HEK293 (cell line): Measurements from ENCODE around the gene ZNF576.

Experiments used
- EGR2 ChIP-seq: fragments of 450-650 bp; formaldehyde crosslinking; IDR thresholded peaks from 2 replicates; pipeline ENCODE4 v1.5.1; 2016; ENCODE audit warnings: low read depth, missing biosample characterization, missing genetic modification characterization
- FEZF1 ChIP-seq: fragments of 450-650 bp; formaldehyde crosslinking; IDR thresholded peaks from 2 replicates; pipeline ENCODE4 v1.5.1; 2016; ENCODE audit warnings: missing biosample characterization, missing genetic modification characterization
- GFI1B ChIP-seq: fragments of 450-650 bp; formaldehyde crosslinking; IDR thresholded peaks from 2 replicates; pipeline ENCODE4 v1.5.1; 2016; ENCODE audit warnings: missing biosample characterization, missing genetic modification characterization
- IKZF3 ChIP-seq: fragments of 450-650 bp; IDR thresholded peaks from 2 replicates; pipeline ENCODE4 v1.5.0; 2018; ENCODE audit warnings: missing biosample characterization, mild to moderate bottlenecking, missing genetic modification characterization, moderate library complexity
- KLF10 ChIP-seq: fragments of 450-650 bp; IDR thresholded peaks from 2 replicates; pipeline ENCODE4 v1.5.1; 2018; ENCODE audit warnings: missing biosample characterization, mild to moderate bottlenecking, missing genetic modification characterization
- KLF7 ChIP-seq: fragments of 450-650 bp; formaldehyde crosslinking; IDR thresholded peaks from 2 replicates; pipeline ENCODE4 v1.5.1; 2016; ENCODE audit warnings: missing biosample characterization, missing genetic modification characterization, borderline replicate concordance
- SCRT1 ChIP-seq: fragments of 450-650 bp; formaldehyde crosslinking; IDR thresholded peaks from 2 replicates; pipeline ENCODE4 v1.5.1; 2016; ENCODE audit warnings: missing biosample characterization, missing genetic modification characterization, borderline replicate concordance
- ZFP69B ChIP-seq: fragments of 450-650 bp; formaldehyde crosslinking; IDR thresholded peaks from 2 replicates; pipeline ENCODE4 v1.5.1; 2016; ENCODE audit warnings: missing biosample characterization, missing genetic modification characterization
- ZNF146 ChIP-seq: fragments of 450-650 bp; formaldehyde crosslinking; IDR thresholded peaks from 2 replicates; pipeline ENCODE4 v1.5.1; 2016; ENCODE audit warnings: missing biosample characterization, missing genetic modification characterization
- ZNF2 ChIP-seq: fragments of 450-650 bp; formaldehyde crosslinking; IDR thresholded peaks from 2 replicates; pipeline ENCODE4 v1.5.1; 2016; ENCODE audit warnings: missing biosample characterization, missing genetic modification characterization
- ZNF211 ChIP-seq: fragments of 450-650 bp; formaldehyde crosslinking; IDR thresholded peaks from 2 replicates; pipeline ENCODE4 v1.5.1; 2016; ENCODE audit warnings: low read depth, missing biosample characterization, missing genetic modification characterization
- ZNF394 ChIP-seq: fragments of 450-650 bp; formaldehyde crosslinking; IDR thresholded peaks from 2 replicates; pipeline ENCODE4 v1.5.1; 2016; ENCODE audit warnings: missing biosample characterization, missing genetic modification characterization, mild to moderate bottlenecking, moderate library complexity, borderline replicate concordance
- ZNF561 ChIP-seq: fragments of 450-650 bp; IDR thresholded peaks from 2 replicates; pipeline ENCODE4 v1.5.1; 2018; ENCODE audit warnings: missing biosample characterization, missing genetic modification characterization, borderline replicate concordance
- ZNF610 ChIP-seq: fragments of 450-650 bp; formaldehyde crosslinking; IDR thresholded peaks from 2 replicates; pipeline ENCODE4 v1.5.1; 2016; ENCODE audit warnings: missing biosample characterization, missing genetic modification characterization, borderline replicate concordance
- ZNF621 ChIP-seq: fragments of 450-650 bp; formaldehyde crosslinking; IDR thresholded peaks from 2 replicates; pipeline ENCODE4 v1.5.1; 2017; ENCODE audit warnings: missing biosample characterization, missing genetic modification characterization
- ZNF670 ChIP-seq: fragments of 450-650 bp; formaldehyde crosslinking; IDR thresholded peaks from 2 replicates; pipeline ENCODE4 v1.5.1; 2016; ENCODE audit warnings: missing biosample characterization, missing genetic modification characterization, low read depth
- ZSCAN23 ChIP-seq: fragments of 450-650 bp; formaldehyde crosslinking; IDR thresholded peaks from 2 replicates; pipeline ENCODE4 v1.5.1; 2016; ENCODE audit warnings: missing biosample characterization, missing genetic modification characterization
- TF ChIP-seq, protein P1 (sequence below): fragments of 450-650 bp; formaldehyde crosslinking; IDR thresholded peaks from 2 replicates; pipeline ENCODE4 v1.5.1; 2016; ENCODE audit warnings: missing biosample characterization, missing genetic modification characterization
- TF ChIP-seq, protein P2 (sequence below): fragments of 450-650 bp; formaldehyde crosslinking; IDR thresholded peaks from 2 replicates; pipeline ENCODE4 v1.5.1; 2016; ENCODE audit warnings: missing biosample characterization, missing genetic modification characterization
- TF ChIP-seq, protein P3 (sequence below): fragments of 450-650 bp; formaldehyde crosslinking; conservative IDR thresholded peaks from 2 replicates; pipeline ENCODE4 v1.5.1; 2016; ENCODE audit warnings: low read depth, missing biosample characterization, missing genetic modification characterization
- TF ChIP-seq, protein P4 (sequence below): fragments of 450-650 bp; IDR thresholded peaks from 2 replicates; pipeline ENCODE4 v1.5.1; 2018; ENCODE audit warnings: missing biosample characterization, mild to moderate bottlenecking, missing genetic modification characterization
- TF ChIP-seq, protein P5 (sequence below): fragments of 450-650 bp; formaldehyde crosslinking; IDR thresholded peaks from 2 replicates; pipeline ENCODE4 v1.5.1; 2016; ENCODE audit warnings: missing biosample characterization, missing genetic modification characterization
- TF ChIP-seq, protein P6 (sequence below): fragments of 450-650 bp; formaldehyde crosslinking; IDR thresholded peaks from 2 replicates; pipeline ENCODE4 v1.5.1; 2016; ENCODE audit warnings: missing biosample characterization, missing genetic modification characterization

ZNF576 gene

DNA sequence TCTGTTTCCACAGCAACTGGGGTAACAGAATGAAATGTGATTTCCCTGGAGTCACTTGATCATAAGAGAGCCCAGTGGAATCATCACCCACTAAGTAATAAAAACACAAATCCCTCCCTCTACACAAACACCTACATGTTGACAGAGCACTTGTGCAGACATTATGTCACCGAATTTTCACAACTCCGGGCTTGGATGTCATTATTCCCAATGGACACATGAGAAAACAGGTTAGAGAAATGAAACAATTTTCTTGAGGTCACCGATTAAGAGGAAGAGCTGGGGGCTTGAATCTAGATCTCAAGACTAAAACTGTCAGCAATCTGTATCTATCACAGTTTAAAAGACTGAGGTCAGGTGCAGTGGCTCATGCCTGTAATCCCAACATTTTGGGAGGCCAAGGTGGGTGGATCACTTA is 24.2 kb upstream of the ZNF576 start (continued):
- TF ChIP-seq ZNF610, result no peak
- TF ChIP-seq EGR2 (tag by site-specific recombination), result peak; percentile 95
- TF ChIP-seq ZFP69B (tag by site-specific recombination), result peak; percentile 66; the same call in 1 of the 2 replicates
- peak; percentile 48 for TF ChIP-seq FEZF1
- 0 out of 2 replicates have a peak, but pooled peaks have one; percentile 12 for TF ChIP-seq KLF7 (tag by site-specific recombination)
- peak; percentile 82 for TF ChIP-seq ZSCAN23 (tag by site-specific recombination)
- TF ChIP-seq IKZF3 (tag by site-specific recombination), result peak; percentile 88; the same call in 1 of the 2 replicates
- TF ChIP-seq ZNF561 (tag by site-specific recombination), result peak; percentile 80
- TF ChIP-seq, protein P1, sequence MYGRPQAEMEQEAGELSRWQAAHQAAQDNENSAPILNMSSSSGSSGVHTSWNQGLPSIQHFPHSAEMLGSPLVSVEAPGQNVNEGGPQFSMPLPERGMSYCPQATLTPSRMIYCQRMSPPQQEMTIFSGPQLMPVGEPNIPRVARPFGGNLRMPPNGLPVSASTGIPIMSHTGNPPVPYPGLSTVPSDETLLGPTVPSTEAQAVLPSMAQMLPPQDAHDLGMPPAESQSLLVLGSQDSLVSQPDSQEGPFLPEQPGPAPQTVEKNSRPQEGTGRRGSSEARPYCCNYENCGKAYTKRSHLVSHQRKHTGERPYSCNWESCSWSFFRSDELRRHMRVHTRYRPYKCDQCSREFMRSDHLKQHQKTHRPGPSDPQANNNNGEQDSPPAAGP (tag by site-specific recombination), result peak; percentile 100
- 0 out of 2 replicates have a peak, but pooled peaks have one; percentile 29 for TF ChIP-seq ZNF621 (tag by site-specific recombination)
- TF ChIP-seq ZNF146 (tag by site-specific recombination), result no peak
- TF ChIP-seq, protein P2, sequence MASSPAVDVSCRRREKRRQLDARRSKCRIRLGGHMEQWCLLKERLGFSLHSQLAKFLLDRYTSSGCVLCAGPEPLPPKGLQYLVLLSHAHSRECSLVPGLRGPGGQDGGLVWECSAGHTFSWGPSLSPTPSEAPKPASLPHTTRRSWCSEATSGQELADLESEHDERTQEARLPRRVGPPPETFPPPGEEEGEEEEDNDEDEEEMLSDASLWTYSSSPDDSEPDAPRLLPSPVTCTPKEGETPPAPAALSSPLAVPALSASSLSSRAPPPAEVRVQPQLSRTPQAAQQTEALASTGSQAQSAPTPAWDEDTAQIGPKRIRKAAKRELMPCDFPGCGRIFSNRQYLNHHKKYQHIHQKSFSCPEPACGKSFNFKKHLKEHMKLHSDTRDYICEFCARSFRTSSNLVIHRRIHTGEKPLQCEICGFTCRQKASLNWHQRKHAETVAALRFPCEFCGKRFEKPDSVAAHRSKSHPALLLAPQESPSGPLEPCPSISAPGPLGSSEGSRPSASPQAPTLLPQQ (tag by site-specific recombination), result peak; percentile 85
- TF ChIP-seq, protein P3, sequence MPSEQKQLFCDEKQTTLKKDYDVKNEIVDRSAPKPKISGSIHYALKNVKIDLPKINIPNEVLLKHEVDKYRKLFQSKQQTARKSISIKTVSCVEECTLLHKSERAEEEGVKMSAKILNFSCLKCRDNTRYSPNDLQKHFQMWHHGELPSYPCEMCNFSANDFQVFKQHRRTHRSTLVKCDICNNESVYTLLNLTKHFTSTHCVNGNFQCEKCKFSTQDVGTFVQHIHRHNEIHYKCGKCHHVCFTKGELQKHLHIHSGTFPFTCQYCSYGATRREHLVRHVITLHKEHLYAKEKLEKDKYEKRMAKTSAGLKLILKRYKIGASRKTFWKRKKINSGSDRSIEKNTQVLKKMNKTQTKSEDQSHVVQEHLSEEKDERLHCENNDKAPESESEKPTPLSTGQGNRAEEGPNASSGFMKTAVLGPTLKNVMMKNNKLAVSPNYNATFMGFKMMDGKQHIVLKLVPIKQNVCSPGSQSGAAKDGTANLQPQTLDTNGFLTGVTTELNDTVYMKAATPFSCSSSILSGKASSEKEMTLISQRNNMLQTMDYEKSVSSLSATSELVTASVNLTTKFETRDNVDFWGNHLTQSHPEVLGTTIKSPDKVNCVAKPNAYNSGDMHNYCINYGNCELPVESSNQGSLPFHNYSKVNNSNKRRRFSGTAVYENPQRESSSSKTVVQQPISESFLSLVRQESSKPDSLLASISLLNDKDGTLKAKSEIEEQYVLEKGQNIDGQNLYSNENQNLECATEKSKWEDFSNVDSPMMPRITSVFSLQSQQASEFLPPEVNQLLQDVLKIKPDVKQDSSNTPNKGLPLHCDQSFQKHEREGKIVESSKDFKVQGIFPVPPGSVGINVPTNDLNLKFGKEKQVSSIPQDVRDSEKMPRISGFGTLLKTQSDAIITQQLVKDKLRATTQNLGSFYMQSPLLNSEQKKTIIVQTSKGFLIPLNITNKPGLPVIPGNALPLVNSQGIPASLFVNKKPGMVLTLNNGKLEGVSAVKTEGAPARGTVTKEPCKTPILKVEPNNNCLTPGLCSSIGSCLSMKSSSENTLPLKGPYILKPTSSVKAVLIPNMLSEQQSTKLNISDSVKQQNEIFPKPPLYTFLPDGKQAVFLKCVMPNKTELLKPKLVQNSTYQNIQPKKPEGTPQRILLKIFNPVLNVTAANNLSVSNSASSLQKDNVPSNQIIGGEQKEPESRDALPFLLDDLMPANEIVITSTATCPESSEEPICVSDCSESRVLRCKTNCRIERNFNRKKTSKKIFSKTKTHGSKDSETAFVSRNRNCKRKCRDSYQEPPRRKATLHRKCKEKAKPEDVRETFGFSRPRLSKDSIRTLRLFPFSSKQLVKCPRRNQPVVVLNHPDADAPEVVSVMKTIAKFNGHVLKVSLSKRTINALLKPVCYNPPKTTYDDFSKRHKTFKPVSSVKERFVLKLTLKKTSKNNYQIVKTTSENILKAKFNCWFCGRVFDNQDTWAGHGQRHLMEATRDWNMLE (tag by site-specific recombination), result 0 out of 2 replicates have a peak, but pooled peaks have one; percentile 40
- TF ChIP-seq, protein P4, sequence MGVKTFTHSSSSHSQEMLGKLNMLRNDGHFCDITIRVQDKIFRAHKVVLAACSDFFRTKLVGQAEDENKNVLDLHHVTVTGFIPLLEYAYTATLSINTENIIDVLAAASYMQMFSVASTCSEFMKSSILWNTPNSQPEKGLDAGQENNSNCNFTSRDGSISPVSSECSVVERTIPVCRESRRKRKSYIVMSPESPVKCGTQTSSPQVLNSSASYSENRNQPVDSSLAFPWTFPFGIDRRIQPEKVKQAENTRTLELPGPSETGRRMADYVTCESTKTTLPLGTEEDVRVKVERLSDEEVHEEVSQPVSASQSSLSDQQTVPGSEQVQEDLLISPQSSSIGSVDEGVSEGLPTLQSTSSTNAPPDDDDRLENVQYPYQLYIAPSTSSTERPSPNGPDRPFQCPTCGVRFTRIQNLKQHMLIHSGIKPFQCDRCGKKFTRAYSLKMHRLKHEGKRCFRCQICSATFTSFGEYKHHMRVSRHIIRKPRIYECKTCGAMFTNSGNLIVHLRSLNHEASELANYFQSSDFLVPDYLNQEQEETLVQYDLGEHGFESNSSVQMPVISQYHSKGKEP (tag by site-specific recombination), result peak; percentile 49
- no peak for TF ChIP-seq ZNF211 (tag by site-specific recombination)
- TF ChIP-seq, protein P5, sequence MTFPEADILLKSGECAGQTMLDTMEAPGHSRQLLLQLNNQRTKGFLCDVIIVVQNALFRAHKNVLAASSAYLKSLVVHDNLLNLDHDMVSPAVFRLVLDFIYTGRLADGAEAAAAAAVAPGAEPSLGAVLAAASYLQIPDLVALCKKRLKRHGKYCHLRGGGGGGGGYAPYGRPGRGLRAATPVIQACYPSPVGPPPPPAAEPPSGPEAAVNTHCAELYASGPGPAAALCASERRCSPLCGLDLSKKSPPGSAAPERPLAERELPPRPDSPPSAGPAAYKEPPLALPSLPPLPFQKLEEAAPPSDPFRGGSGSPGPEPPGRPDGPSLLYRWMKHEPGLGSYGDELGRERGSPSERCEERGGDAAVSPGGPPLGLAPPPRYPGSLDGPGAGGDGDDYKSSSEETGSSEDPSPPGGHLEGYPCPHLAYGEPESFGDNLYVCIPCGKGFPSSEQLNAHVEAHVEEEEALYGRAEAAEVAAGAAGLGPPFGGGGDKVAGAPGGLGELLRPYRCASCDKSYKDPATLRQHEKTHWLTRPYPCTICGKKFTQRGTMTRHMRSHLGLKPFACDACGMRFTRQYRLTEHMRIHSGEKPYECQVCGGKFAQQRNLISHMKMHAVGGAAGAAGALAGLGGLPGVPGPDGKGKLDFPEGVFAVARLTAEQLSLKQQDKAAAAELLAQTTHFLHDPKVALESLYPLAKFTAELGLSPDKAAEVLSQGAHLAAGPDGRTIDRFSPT (tag by site-specific recombination), result peak; percentile 92; the same call in 1 of the 2 replicates
- TF ChIP-seq ZNF670, result no peak
- TF ChIP-seq, protein P6, sequence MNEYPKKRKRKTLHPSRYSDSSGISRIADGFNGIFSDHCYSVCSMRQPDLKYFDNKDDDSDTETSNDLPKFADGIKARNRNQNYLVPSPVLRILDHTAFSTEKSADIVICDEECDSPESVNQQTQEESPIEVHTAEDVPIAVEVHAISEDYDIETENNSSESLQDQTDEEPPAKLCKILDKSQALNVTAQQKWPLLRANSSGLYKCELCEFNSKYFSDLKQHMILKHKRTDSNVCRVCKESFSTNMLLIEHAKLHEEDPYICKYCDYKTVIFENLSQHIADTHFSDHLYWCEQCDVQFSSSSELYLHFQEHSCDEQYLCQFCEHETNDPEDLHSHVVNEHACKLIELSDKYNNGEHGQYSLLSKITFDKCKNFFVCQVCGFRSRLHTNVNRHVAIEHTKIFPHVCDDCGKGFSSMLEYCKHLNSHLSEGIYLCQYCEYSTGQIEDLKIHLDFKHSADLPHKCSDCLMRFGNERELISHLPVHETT (tag by site-specific recombination), result peak; percentile 94
- peak; percentile 87 for TF ChIP-seq ZNF2 (tag by site-specific recombination)
- peak; percentile 48 for TF ChIP-seq ZNF394 (tag by site-specific recombination)
- peak; percentile 86 for TF ChIP-seq KLF10 (tag by site-specific recombination)
- peak; percentile 90 for TF ChIP-seq SCRT1
- peak; percentile 95 for TF ChIP-seq GFI1B (tag by site-specific recombination)
